ENCODE results near the gene EPHB2. TPM values are rescaled to one million over a fixed set of nuclear protein-coding genes. Genes with fewer than 3 reads are reported as not detected.

Gene EPHB2
- polyA plus RNA-seq, 4 donors: 1.1 to 52.5 (median 15.8) TPM

DNA sequence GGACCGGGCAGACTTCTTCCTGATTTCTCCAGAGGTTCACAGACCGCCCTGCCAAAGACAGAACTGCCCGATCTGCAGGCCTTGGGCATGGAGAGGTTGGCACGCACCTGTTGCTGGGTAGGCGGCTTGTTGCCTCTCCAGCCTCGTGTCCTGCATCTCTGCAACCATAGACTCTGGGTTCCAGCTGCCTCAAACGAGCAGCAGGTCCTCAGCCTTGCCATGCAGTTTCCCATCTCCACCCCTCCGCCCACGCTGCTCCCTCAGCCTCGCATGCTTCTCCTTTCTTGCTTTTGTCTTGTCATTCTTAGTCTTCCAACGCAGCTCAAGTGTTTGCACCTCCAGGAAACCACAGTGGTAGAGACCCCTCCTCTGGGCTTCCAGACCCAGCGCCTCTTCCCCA lies 135.8 kb downstream of the EPHB2 start:
- Histone ChIP-seq H3K27ac (ENCODE audit: low read depth in 1 of 3, low read length in 2 of 3) (no peak overlapping the region), H3K4me3 (ENCODE audit: low read depth in 1 of 3, low read length in 3 of 3) (no peak overlapping the region), H3K36me3 (ENCODE audit: control insufficient read depth in 3 of 3, insufficient read depth in 2 of 3, low read depth in 1 of 3, low read length in 3 of 3) (peaks cover 0 to 58% (median 0%) of the 10 kb centered on the region in 3 donors), H3K9me3 (ENCODE audit: control insufficient read depth in 2 of 2, insufficient read depth in 1 of 2, low read depth in 1 of 2, low read length in 1 of 2) (no peaks in the 10 kb centered on the region), H3K27me3 (ENCODE audit: control insufficient read depth in 3 of 3, insufficient read depth in 3 of 3, low read length in 3 of 3) (no peaks in the 10 kb centered on the region), H3K4me1 (ENCODE audit: control insufficient read depth in 3 of 3, insufficient read depth in 2 of 3, low read depth in 1 of 3, low read length in 2 of 3) (no peaks in the 10 kb centered on the region)
- FAIRE-seq (no peak), DNase-seq (no peak)
- 67 to 86% (median 70%) methylated on average over 12 of the region's 12 CpGs for WGBS, 3 donors

DNA sequence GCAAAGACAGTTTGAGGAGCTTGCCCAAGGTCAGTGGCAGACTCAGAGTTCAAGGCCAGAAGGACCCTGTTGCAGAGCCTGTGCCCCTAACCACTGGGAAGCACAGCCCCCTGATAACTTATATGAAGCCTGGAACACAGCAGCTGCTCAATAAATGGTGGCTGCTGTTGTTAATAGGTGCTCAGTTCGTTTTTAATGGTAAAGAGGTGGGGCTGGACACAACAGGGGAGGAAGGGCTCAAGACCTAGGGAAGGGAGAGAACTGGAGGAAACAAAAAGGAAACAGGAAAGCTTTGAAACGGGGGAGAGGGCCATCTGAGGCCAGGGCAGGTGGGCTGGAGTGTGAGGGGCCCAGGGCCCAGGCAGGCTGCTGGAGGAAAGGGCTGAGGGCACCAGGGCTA lies 136.6 kb downstream of the EPHB2 start:
- Histone ChIP-seq H3K4me3 (ENCODE audit: low read depth in 1 of 3, low read length in 3 of 3) (no peak overlapping the region), H3K9me3 (ENCODE audit: control insufficient read depth in 2 of 2, insufficient read depth in 1 of 2, low read depth in 1 of 2, low read length in 1 of 2) (no peaks in the 10 kb centered on the region), H3K27ac (ENCODE audit: low read depth in 1 of 3, low read length in 2 of 3) (no peak overlapping the region), H3K36me3 (ENCODE audit: control insufficient read depth in 3 of 3, insufficient read depth in 2 of 3, low read depth in 1 of 3, low read length in 3 of 3) (peaks cover 0 to 60% (median 0%) of the 10 kb centered on the region in 3 donors), H3K27me3 (ENCODE audit: control insufficient read depth in 3 of 3, insufficient read depth in 3 of 3, low read length in 3 of 3) (no peaks in the 10 kb centered on the region), H3K4me1 (ENCODE audit: control insufficient read depth in 3 of 3, insufficient read depth in 2 of 3, low read depth in 1 of 3, low read length in 2 of 3) (no peaks in the 10 kb centered on the region)
- WGBS, 3 donors: 52 to 66% (median 60%) methylated on average over 2 of the region's 2 CpGs
- no peak for FAIRE-seq
- no peak for DNase-seq

DNA sequence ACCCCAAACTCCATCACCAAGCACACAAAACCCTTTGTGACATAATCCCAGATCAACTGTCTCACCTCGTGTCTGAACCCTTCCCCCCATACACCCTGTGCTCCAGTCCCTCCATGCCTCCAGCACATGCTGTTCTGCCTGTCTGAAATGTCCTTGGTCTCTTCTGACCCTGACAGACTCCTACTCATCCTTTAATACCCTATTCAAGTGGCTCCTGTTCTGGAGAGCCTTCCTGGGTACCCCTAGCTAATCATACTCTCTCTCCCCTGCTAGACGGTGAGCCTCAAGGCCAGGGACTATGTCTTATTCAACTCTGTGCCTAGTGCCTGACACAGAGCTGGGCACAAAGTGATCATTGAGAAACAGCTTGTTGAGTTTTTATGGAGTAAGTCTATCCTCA lies 137.1 kb downstream of the EPHB2 start:
- Histone ChIP-seq H3K27ac (ENCODE audit: low read depth in 1 of 3, low read length in 2 of 3) (no peak overlapping the region), H3K9me3 (ENCODE audit: control insufficient read depth in 2 of 2, insufficient read depth in 1 of 2, low read depth in 1 of 2, low read length in 1 of 2) (no peaks in the 10 kb centered on the region), H3K4me3 (ENCODE audit: low read depth in 1 of 3, low read length in 3 of 3) (no peak overlapping the region), H3K36me3 (ENCODE audit: control insufficient read depth in 3 of 3, insufficient read depth in 2 of 3, low read depth in 1 of 3, low read length in 3 of 3) (peaks cover 0 to 60% (median 0%) of the 10 kb centered on the region in 3 donors), H3K27me3 (ENCODE audit: control insufficient read depth in 3 of 3, insufficient read depth in 3 of 3, low read length in 3 of 3) (no peaks in the 10 kb centered on the region), H3K4me1 (ENCODE audit: control insufficient read depth in 3 of 3, insufficient read depth in 2 of 3, low read depth in 1 of 3, low read length in 2 of 3) (no peaks in the 10 kb centered on the region)
- FAIRE-seq (no peak), DNase-seq (no peak)
- WGBS, 3 donors: 70 to 83% (median 75%) methylated on average over 2 of the region's 2 CpGs

DNA sequence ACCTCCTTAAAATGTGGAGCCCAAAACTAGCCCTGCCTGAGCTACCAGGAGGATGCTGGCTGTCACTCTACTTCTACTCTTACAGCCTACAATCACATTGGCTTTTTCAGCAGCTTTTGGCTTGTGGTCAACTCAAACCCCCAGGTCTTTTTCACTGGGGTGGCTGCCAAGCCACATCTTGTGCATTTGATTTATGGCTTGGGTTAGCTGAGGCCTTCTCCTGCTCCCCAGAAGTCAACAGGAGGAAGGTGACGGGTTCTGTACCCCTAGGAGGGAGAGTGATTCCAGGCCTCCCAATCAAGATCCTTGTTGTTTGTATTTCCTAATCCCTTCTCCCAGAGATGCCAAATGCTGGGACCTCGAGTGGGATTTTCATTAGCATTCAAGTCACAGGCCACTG lies 137.8 kb downstream of the EPHB2 start:
- no peaks in the 10 kb centered on the region for H3K9me3 ChIP-seq (ENCODE audit: control insufficient read depth in 2 of 2, insufficient read depth in 1 of 2, low read depth in 1 of 2, low read length in 1 of 2)
- no peaks in the 10 kb centered on the region for H3K27me3 ChIP-seq (ENCODE audit: control insufficient read depth in 3 of 3, insufficient read depth in 3 of 3, low read length in 3 of 3)
- peaks cover 0 to 65% (median 0%) of the 10 kb centered on the region in 3 donors for H3K36me3 ChIP-seq (ENCODE audit: control insufficient read depth in 3 of 3, insufficient read depth in 2 of 3, low read depth in 1 of 3, low read length in 3 of 3)
- 38 to 56% (median 54%) methylated on average over 2 of the region's 2 CpGs for WGBS, 3 donors
- no peaks in the 10 kb centered on the region for H3K4me1 ChIP-seq (ENCODE audit: control insufficient read depth in 3 of 3, insufficient read depth in 2 of 3, low read depth in 1 of 3, low read length in 2 of 3)
- no peak overlapping the region for H3K4me3 ChIP-seq (ENCODE audit: low read depth in 1 of 3, low read length in 3 of 3)
- no peak overlapping the region for H3K27ac ChIP-seq (ENCODE audit: low read depth in 1 of 3, low read length in 2 of 3)
- DNase-seq (no peak), FAIRE-seq (no peak)

DNA sequence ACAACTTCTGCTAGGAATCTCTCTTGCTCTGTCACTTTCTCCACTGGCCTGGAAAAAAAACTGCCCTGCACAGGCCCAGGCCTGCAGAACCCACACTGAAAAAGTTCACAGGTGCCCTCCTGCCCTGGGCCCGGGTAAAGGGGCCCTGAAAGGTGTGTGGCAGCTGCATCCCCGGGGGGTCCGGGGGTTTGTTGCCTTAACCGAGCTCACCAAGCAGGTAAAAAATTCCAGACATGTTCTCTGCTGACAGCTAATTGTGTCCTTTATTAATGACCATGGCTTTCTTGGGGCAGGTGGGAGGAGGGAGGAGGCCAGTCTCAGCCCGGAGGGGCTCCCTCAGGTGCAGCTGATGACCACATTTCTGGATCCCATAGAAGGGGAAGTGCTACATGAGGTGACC lies 139.1 kb downstream of the EPHB2 start:
- Histone ChIP-seq H3K4me1 (ENCODE audit: control insufficient read depth in 3 of 3, insufficient read depth in 2 of 3, low read depth in 1 of 3, low read length in 2 of 3) (no peaks in the 10 kb centered on the region), H3K36me3 (ENCODE audit: control insufficient read depth in 3 of 3, insufficient read depth in 2 of 3, low read depth in 1 of 3, low read length in 3 of 3) (peaks cover 0 to 63% (median 0%) of the 10 kb centered on the region in 3 donors), H3K9me3 (ENCODE audit: control insufficient read depth in 2 of 2, insufficient read depth in 1 of 2, low read depth in 1 of 2, low read length in 1 of 2) (no peaks in the 10 kb centered on the region), H3K27ac (ENCODE audit: low read depth in 1 of 3, low read length in 2 of 3) (no peak overlapping the region), H3K4me3 (ENCODE audit: low read depth in 1 of 3, low read length in 3 of 3) (no peak overlapping the region), H3K27me3 (ENCODE audit: control insufficient read depth in 3 of 3, insufficient read depth in 3 of 3, low read length in 3 of 3) (no peaks in the 10 kb centered on the region)
- DNase-seq (no peak), FAIRE-seq (no peak)
- WGBS, 3 donors: 69 to 79% (median 76%) methylated on average over 5 of the region's 5 CpGs

DNA sequence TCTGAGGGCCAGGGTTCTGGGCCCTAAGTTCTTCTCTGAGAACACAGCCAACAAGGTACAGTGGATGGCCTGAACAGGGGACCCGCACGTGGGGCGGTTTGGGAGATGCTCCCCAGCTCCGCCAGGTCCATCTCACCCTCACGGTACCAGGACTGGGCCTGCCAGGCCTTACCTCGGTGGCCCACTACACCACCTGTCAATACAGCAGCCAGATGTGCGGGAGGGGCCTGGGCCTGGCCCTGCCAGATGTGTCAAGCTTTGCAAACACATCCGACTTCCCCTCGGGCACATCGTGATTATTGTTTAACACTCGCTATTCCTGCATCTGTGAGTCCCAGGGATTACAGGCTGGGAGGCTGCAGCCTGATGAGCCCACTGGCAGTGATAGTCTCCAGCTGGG lies 139.6 kb downstream of the EPHB2 start:
- Histone ChIP-seq H3K4me1 (ENCODE audit: control insufficient read depth in 3 of 3, insufficient read depth in 2 of 3, low read depth in 1 of 3, low read length in 2 of 3) (no peaks in the 10 kb centered on the region), H3K9me3 (ENCODE audit: control insufficient read depth in 2 of 2, insufficient read depth in 1 of 2, low read depth in 1 of 2, low read length in 1 of 2) (no peaks in the 10 kb centered on the region), H3K27me3 (ENCODE audit: control insufficient read depth in 3 of 3, insufficient read depth in 3 of 3, low read length in 3 of 3) (no peaks in the 10 kb centered on the region), H3K4me3 (ENCODE audit: low read depth in 1 of 3, low read length in 3 of 3) (no peak overlapping the region), H3K27ac (ENCODE audit: low read depth in 1 of 3, low read length in 2 of 3) (no peak overlapping the region), H3K36me3 (ENCODE audit: control insufficient read depth in 3 of 3, insufficient read depth in 2 of 3, low read depth in 1 of 3, low read length in 3 of 3) (peaks cover 0 to 65% (median 0%) of the 10 kb centered on the region in 3 donors)
- DNase-seq (no peak), FAIRE-seq (no peak)
- WGBS, 3 donors: 69 to 74% (median 70%) methylated on average over 11 of the region's 11 CpGs

DNA sequence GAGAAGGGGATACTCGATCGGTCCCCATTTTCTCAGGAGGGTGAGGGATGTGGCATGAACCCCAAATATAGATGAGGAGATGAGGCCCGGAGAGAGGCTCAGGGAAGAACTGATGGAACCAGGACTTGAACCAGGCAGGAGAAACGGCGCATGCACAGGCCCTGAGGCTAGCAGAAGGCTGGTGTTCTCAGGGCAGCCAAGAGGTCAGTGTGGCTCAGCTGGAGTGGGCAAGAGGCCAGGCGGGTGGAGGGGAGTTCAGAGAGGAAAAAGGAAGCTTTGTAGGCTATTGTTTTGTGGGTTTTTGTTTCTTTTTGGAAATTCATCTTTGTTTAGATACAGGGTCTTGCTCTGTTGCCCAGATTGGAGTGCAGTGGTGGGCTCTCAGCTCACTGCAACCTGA lies 140.0 kb downstream of the EPHB2 start:
- H3K36me3 ChIP-seq (ENCODE audit: control insufficient read depth in 3 of 3, insufficient read depth in 2 of 3, low read depth in 1 of 3, low read length in 3 of 3): peaks cover 0 to 67% (median 0%) of the 10 kb centered on the region in 3 donors
- no peak for FAIRE-seq
- WGBS, 3 donors: 73 to 87% (median 79%) methylated on average over 6 of the region's 6 CpGs
- no peak overlapping the region for H3K27ac ChIP-seq (ENCODE audit: low read depth in 1 of 3, low read length in 2 of 3)
- H3K27me3 ChIP-seq (ENCODE audit: control insufficient read depth in 3 of 3, insufficient read depth in 3 of 3, low read length in 3 of 3): no peaks in the 10 kb centered on the region
- no peak for DNase-seq
- no peaks in the 10 kb centered on the region for H3K4me1 ChIP-seq (ENCODE audit: control insufficient read depth in 3 of 3, insufficient read depth in 2 of 3, low read depth in 1 of 3, low read length in 2 of 3)
- no peak overlapping the region for H3K4me3 ChIP-seq (ENCODE audit: low read depth in 1 of 3, low read length in 3 of 3)
- no peaks in the 10 kb centered on the region for H3K9me3 ChIP-seq (ENCODE audit: control insufficient read depth in 2 of 2, insufficient read depth in 1 of 2, low read depth in 1 of 2, low read length in 1 of 2)

DNA sequence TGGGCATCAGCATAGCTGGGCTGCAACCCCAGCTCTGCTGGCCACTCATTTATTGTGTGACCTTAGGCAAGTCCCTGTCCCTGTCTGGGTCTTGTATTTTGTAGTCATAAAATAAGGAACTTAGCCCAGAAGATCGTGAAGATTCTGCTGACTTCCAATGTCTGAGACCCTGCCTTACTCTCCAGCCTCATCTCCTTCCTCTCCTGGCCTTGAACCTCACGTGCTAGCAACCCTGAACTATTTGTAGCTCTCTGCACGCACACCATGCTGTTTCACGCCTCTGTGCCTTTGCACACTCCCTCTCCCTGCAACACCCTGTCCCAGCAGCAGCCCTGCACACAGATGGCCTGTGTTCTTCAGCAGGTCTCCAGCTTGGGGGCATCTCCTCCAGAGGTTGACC lies 140.9 kb downstream of the EPHB2 start:
- H3K9me3 ChIP-seq (ENCODE audit: control insufficient read depth in 2 of 2, insufficient read depth in 1 of 2, low read depth in 1 of 2, low read length in 1 of 2): no peaks in the 10 kb centered on the region

DNA sequence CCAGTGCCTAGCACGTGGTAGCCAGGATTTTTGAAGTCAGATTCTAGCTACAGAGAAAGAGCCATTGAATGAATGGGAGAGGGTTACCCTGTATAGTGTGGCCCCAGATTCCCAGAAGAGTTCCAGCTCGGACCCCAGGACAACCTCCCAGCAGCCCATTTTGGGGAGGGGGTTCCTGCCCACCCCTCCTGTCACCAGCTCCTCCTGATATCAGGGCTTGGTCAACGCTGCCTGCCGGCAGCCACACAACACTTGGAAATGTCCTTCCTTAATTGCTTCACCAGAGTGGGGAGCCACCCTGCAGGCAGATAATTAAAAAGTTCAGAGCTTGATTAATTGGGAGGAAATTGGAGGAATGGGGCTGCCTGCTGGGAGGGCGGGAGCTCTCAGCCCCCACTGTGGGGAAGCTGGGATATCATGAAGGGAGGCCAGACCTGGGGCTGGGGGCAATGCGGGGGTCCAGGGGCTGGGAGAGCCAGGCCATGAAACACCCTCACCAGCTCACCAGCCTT lies 141.6 kb downstream of the EPHB2 start:
- Histone ChIP-seq H3K4me3 (ENCODE audit: low read depth in 1 of 3, low read length in 3 of 3) (no peak overlapping the region), H3K27ac (ENCODE audit: low read depth in 1 of 3, low read length in 2 of 3) (no peak overlapping the region), H3K36me3 (ENCODE audit: control insufficient read depth in 3 of 3, insufficient read depth in 2 of 3, low read depth in 1 of 3, low read length in 3 of 3) (peaks cover 0 to 68% (median 0%) of the 10 kb centered on the region in 3 donors), H3K4me1 (ENCODE audit: control insufficient read depth in 3 of 3, insufficient read depth in 2 of 3, low read depth in 1 of 3, low read length in 2 of 3) (no peaks in the 10 kb centered on the region), H3K9me3 (ENCODE audit: control insufficient read depth in 2 of 2, insufficient read depth in 1 of 2, low read depth in 1 of 2, low read length in 1 of 2) (no peaks in the 10 kb centered on the region), H3K27me3 (ENCODE audit: control insufficient read depth in 3 of 3, insufficient read depth in 3 of 3, low read length in 3 of 3) (no peaks in the 10 kb centered on the region)
- 87 to 89% (median 89%) methylated on average over 6 of the region's 6 CpGs for WGBS, 3 donors
- DNase-seq: no peak
- no peak for FAIRE-seq

More for the DNA sequence above, 140.9 kb downstream of the EPHB2 start:
- Histone ChIP-seq H3K4me1 (ENCODE audit: control insufficient read depth in 3 of 3, insufficient read depth in 2 of 3, low read depth in 1 of 3, low read length in 2 of 3) (no peaks in the 10 kb centered on the region), H3K4me3 (ENCODE audit: low read depth in 1 of 3, low read length in 3 of 3) (no peak overlapping the region), H3K36me3 (ENCODE audit: control insufficient read depth in 3 of 3, insufficient read depth in 2 of 3, low read depth in 1 of 3, low read length in 3 of 3) (peaks cover 0 to 73% (median 0%) of the 10 kb centered on the region in 3 donors), H3K27ac (ENCODE audit: low read depth in 1 of 3, low read length in 2 of 3) (no peak overlapping the region), H3K27me3 (ENCODE audit: control insufficient read depth in 3 of 3, insufficient read depth in 3 of 3, low read length in 3 of 3) (no peaks in the 10 kb centered on the region)
- no peak for DNase-seq
- no peak for FAIRE-seq
- WGBS, 3 donors: 64 to 80% (median 77%) methylated on average over 4 of the region's 4 CpGs
